Measurements from ENCODE around the gene SORCS2. TPM values are rescaled to one million over a fixed set of nuclear protein-coding genes. Genes with fewer than 3 reads are reported as not detected.

The SORCS2 gene
- total RNA-seq, 1 donor from 2014 or later: 9.6 TPM

DNA sequence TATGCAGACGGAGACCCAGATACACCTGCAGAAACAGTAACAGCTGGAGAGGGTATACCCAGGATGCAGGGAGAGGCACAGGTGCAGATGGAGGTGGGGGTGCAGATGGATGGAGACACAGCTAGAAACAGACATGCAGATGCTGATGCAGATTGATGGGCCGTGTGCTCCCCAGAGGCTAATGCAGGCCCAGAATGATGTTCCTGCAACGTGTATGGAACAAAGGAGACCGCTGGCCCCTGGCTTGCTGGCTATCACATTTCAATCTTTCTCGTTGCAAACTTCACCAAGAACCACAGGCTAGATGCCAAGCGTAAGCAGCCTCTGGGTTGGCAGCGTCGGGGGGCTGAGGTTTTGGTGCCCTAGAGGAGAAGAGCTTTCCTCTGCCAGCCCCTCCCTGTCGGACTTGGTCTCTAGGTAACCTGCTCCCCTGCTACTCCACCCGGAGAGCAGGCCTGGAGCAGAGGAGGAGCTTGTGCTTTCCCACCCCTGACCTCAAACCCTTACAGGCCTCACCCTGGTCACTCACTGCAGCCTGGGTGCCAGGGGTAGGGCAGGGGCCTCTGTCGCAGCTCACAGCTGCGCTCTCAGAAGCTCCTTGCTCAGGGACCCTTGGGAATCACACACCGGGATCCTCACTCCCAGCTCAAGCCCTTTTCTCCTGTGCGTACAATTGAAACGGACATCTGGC, 311.4 kb downstream of the SORCS2 start:
- DNase-seq (ENCODE audit: low spot score): no peak

DNA sequence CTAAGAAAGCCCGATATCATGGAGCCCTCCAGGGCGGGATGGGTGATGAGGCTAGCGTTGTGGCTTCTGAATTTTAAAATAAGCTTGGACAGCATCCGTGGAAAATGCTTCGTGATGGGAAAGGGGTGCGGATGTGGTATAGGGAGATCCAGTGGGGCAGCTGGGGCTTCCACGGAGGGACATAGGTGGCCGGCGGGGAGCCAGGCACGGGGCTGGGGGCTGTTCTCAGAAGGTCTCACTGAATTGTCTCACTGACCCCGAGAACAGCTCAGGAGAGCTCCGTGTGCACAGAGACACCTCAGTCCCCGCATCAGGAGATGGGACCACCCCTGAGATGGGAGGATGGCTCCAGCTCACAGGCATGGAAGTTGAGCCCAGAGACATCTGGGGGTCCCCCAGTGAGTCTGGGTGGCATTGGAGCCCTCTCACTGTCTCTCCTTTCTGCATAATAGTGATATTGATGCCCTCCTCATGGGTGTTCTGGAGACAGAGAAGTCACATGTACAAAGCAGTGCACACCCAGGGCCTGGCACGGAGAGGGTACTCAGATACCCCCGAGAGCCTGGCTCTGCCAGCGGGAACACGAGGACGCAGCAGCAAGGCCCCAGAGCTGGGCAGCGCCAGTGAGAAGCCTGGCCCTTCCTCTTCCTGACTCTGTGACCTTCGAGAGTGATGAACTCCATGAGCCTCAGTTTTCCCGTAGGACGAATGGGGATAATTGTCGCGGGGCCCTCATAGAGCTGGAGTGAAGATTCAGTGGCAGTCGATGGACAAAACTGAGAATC, 313.0 kb downstream of the SORCS2 start:
- no peak for DNase-seq (ENCODE audit: low spot score)

DNA sequence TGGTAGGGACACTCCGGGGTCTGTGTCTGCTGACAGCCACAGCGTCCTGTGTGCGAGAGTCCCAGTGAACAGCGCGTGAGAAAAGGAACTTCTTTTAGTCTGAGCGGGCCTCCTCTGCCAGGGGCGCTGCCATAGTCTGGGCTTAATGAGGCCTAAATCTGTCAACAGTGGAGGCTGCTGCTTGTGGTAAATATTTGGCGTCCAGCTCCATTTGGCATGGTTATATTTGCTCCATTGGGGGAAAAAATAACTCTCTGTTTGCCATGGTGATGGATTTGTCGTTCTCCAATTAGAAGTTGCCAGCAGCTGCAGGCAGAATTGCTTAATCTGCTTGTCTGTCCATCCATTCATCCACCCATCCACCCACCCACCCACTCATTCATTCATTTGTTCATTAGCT, 313.8 kb downstream of the SORCS2 start:
- DNase-seq (ENCODE audit: low spot score): no peak

DNA sequence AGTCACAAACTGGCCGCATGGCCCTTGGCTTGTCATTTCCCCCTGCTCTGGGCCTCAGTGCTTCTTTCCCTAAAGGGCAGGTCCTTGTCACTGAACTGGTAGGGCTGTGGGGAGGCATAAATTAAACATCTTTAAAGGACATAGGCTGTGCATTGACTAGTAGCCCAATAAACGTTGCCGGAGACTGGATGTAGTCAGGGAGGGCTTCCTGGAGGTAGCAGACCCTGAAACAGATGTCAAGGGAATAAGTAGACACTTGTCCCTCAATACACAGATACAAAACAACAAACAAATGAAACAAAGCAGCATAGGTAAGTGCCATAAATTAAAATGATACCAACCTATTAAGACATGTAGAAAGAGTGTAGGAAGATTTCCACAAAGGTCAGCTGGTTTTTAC, 314.2 kb downstream of the SORCS2 start:
- DNase-seq (ENCODE audit: low spot score): no peak

DNA sequence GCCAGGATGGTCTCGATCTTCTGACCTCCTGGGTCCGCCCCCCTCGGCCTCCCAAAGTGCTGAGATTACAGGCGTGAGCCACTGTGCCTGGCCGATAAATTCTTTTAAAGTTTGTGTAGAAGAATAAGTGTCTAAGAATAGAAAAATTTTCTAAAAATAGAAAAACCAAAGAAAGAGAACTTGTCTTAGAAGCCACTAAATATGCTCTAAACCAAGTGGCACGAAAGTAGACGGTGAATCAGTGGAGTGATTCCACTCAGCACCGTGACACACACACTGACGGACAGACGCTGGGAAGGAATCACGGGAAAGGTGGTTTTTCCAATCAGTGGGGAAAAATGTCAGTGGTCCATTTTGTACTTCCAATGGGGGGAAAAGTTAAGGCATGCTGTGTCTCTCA, 315.0 kb downstream of the SORCS2 start:
- no peak for DNase-seq (ENCODE audit: low spot score)

DNA sequence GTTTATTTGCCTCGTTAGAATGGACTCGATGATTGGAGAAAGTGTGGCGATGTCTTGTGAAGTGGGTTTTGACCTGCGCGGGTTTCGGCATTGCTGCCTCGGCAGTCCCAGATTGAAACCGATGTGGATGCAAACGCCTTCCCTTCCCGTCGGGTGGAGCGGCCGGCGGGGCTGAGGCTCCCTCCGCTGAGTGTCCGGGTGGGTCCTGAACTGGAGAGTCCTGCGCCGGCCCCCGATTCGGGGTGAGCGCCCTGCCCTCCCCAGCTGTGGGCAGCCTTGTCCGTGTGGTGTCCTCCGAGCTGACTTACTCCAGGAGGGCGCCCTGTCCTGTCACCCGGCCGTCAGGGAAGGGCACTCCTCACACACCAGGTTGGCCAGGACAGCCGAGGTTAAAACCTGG, 317.7 kb downstream of the SORCS2 start:
- no peak for DNase-seq (ENCODE audit: low spot score)

DNA sequence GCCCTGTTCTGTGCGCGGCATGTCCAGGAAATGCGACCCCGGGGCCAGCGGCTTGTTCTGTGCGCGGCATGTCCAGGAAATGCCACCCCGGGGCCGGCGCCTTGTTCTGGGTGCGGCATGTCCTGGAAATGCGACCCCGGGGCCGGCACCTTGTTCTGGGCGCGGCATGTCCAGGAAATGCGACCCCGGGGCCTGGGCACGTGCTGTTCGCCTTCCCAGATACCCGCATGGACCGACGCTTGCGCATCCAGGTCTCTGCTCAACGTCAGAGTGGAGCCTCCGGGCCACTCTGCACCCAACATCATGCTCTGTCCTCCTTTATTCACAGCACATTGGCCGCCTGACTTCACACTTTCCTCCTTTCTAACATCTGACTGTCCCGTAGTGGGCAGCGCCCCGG, 318.2 kb downstream of the SORCS2 start:
- no peak for DNase-seq (ENCODE audit: low spot score)

DNA sequence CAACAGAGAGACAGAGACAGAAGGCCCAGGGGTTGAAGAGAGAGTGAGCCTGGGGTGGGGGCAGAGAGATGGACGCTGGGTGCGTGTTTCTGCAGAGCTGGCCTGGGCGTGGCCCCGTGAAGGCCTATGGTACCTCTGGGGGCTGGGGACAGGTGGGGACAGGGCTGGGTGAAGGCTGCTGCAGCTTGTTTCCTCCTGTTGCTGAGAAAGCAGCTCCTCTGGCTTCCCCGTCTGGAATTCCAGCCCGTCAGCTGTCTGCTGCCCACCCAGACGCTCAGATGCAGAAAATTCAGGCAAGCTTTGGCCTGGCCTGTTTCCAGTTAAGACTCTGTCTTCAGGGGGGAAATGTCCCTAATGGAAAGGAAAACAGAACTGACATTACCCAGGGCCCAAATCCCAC, 319.2 kb downstream of the SORCS2 start:
- peak; percentile 65 for DNase-seq (ENCODE audit: low spot score)

DNA sequence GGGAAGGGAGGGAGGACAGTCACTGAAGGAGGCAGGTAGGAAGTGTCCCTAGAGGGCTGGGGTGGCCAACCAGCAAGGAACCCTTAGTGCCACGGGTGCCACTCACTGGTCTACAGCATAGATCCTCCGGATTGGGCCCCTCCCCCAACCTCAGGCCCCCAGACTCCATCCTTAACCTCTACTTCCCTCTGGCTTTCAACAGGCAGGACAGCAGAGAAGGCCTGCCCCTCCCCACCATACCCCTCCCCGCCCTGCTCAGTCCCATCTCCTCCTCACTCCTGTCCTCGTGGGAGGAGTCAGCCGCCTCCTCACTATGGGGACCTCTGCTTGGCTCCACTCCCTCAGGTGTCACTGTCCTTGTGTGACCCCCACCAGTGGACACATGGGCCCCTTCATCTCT, 320.1 kb downstream of the SORCS2 start:
- no peak for DNase-seq (ENCODE audit: low spot score)

DNA sequence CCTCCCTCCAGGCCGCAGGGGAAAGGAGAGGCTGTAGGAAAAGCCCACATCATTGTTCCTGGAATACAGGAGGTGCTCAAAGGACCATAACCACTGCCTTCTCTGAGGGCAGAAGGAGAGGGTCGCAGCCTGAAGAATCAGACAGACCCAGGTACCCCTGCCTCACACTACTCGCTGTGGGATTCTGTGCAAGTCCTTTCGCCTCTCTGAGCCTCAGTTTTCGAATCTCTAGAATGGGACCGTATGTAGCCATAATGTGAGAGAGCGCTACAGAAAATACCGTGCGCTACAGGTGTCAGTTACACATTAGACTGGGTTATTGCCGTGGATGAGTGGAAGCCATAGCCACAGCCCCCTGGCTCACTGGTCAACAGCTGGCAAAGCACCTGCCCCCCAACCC, 320.6 kb downstream of the SORCS2 start:
- no peak for DNase-seq (ENCODE audit: low spot score)

DNA sequence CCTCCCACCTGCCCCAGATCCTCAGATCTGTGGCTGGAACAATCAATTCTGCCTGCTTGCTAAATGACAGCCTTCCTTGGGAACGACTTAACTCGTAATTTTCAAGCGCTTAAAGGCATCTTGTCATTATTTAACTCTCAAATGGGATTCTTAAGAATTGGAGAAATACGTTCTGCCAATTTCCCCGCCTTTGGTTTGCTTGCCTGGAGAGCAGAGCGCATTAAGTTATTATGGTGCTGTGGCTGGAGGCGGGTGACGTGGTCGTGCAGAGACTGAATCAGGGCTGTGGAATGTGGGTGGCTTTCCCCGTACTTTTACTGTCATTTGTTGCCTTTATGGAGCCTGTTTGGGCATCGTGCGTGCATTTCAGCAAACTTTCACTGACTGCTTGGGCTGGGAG, 321.3 kb downstream of the SORCS2 start:
- peak; percentile 84 for DNase-seq (ENCODE audit: low spot score)

DNA sequence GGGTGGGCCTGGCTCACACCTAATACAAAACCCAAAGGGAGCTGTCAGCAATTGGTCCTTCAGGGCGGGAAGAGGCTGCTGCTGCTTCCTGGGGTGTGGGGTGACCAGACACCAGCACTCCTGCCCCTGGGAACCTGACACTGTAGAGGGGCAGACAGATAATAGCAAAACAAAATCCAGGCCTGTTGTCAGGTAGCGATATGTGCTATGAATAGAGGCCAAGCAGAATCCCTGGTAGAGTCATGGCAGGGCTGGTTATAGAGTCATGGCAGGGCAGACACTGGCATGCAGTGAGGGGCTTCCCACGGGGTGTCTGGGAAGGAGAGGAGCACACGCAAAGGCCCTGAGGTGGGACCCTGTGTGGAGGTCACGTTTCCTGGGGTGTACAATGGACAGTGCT, 321.9 kb downstream of the SORCS2 start:
- DNase-seq (ENCODE audit: low spot score): no peak

DNA sequence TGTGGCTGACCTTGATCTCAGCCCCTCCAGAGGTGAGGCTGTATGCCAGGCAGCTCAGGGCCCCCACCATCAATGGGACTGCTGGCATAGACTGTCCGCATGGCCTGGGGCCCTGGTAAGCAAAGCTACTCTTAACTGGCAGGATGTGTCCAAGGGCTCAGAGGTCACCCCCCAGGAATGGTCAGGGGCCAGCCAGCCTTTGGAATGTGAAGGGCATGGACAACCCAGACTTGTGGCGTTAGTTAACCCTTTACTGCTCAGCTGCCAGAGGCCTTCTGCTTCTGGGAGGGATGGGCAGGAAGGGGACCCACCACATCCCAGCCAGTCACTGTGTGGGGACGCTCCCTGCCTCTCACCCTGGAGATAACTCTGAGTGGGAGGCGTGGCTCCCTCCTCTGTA, 322.5 kb downstream of the SORCS2 start:
- no peak for DNase-seq (ENCODE audit: low spot score)

DNA sequence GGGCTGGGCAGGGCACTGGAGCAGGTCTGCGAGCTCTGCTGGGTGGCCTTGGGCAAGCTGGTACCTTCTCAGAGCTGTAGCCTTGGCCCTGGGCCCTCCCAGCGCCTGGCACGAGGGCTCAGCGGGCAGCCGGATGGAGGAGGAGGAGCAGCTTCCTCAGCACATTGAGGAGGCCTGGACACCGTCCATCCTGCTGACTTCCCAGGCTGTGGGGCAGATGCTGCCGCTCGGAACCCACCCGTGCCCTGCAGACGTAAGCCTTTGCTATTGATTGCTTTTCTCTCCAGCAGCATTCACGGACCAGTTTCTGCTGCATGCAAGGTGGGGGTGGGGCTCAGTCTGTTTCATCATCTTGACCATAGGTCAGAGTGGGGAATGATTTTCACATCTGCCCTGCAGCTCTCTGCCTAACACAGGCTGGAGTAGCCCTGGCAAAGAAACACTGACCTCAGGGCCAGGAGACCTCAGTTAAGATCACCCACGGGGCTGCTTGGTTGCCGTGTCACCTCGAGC, 323.1 kb downstream of the SORCS2 start:
- no peak for DNase-seq (ENCODE audit: low spot score)

DNA sequence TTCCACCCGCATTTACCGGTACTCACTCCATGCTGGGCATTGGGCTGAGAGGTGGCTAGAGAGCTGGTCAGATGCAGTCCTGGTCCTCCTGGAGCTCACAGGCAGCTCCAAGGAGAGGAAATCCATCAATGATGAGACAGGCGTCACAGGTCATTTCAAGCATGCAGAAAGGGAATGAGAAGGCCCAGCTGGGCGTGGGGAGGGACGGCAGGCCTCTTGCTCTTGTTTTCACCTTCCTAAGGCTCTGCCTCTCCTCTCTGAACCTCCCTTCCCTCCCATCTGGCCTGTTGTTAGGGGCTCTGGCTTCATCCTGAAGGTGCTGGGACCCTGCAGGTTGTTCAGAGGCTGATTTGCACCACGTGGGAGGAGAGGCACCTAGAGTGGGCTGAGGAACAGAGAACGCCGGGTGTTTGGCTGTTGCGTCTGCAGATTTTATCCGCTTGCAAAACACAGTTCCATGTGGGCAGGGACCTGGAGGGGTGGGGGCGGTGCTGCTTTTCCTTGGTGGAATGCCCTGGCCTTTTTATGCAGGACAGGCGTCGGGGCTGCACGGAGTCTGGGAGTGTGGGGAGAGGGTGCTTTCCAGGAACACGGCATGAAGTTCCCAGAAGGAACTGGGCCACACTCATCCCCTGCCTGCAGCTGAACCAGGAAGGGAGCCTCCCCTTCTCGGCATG, 323.9 kb downstream of the SORCS2 start:
- DNase-seq (ENCODE audit: low spot score): peak; percentile 63

DNA sequence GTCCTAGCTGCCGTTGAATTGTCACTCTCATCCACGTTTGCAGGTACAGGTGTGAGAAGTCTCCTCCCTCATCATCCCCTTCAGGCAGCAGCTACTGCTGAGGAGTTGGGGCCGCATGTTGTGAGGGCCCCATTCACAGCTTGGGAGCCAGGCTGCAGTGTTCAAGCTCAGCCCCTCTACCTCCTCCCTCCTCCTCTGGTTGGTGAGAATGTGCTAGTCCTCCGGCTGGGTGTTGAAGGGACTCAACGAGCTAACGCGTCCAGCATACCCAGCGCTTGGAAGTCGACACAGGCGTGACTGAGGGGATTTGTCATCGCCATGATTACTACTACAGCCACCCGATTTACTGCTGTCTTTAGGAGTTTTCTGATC, 324.4 kb downstream of the SORCS2 start:
- DNase-seq (ENCODE audit: low spot score): no peak

DNA sequence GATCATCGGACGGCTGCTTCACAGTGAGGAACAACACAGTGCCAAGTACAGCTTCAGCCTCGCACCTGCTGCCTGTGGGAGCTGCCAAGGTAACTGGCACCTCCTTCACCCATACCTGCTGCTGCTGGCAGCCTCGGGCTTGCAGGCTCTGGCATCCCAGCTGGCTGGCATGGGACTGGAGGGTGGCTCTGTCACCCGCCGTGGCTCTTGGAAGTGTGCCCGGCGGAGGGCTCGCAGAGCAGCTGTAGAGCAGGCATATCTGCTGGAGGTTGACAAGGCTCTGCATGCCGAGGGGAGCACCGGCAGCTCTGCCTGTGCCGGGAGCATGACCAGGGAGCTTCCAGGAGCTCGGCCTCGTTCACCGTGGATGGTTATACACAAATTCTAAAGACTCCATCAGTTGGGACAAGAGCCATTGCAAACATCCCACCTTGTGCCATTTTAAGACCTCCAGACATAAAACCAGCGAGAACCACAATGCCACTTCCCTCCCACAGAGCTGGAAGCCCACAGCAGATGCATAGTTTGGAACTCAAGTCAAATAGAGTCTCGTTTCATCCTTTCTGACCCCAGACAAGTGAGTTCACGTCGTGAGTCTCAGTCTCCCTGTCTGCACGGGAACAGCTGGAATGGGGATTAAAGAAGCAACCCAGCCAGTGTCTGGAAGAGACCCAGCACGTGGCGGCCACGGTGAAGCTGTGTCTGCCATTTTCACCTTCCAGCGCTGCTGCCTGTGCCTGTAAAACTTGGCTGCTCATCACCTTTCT, 326.7 kb downstream of the SORCS2 start:
- DNase-seq (ENCODE audit: low spot score): no peak

DNA sequence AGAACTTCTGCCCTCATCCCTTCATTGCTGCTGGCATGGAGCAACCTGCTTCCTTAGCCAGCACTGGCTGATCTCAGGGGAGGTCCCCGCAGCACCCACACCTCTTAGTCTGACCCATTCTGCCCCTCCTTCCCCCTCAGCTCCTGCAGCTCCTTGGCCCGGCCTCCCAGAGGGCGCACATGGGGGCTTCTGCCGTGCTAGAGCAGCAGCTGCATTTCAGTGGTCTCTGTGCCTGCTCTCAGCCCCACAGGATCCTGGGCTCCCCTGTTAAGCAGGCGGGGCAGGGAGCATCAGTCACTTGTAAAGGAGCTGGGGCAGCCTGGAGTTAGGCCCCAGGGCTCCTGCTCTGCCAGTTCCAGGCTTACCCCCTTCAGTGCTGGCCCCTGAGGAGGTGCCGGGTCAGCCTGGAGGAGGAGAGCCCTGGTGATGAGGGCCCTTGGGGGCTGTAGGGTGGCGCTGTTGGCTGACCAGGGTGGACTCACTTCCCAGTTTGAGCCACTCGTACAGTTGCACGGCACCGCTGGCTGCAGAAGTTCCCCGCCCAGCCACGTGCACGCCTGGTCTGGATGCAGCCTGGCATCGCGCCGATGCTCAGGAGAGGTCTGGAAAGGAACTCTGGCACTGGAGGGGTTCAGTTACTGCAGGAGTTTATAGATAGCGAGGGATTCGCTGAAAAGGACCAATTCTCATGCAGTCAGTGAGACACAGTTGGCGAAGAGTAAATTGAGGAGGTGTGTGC, 327.5 kb downstream of the SORCS2 start:
- DNase-seq (ENCODE audit: low spot score): peak; percentile 33

DNA sequence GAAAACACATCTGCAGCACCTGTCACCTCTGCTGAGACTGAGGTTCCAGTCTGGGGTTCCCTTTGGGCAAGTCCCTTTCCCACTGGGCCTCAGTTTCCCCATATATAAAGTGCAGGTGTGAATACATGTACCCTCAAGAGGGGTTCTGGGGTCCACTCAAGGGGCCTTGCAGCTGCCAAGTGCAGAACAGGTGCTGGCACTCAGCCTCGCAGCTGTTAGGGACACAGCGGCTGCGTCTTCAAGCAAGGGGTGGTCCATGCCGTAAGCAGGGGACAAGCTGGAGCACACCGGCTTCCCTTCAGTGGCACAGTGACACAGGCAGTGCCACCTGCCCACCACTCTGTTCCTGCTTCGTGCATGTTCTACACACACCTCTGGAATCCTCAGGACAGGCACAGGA, 329.3 kb downstream of the SORCS2 start:
- DNase-seq (ENCODE audit: low spot score): no peak

DNA sequence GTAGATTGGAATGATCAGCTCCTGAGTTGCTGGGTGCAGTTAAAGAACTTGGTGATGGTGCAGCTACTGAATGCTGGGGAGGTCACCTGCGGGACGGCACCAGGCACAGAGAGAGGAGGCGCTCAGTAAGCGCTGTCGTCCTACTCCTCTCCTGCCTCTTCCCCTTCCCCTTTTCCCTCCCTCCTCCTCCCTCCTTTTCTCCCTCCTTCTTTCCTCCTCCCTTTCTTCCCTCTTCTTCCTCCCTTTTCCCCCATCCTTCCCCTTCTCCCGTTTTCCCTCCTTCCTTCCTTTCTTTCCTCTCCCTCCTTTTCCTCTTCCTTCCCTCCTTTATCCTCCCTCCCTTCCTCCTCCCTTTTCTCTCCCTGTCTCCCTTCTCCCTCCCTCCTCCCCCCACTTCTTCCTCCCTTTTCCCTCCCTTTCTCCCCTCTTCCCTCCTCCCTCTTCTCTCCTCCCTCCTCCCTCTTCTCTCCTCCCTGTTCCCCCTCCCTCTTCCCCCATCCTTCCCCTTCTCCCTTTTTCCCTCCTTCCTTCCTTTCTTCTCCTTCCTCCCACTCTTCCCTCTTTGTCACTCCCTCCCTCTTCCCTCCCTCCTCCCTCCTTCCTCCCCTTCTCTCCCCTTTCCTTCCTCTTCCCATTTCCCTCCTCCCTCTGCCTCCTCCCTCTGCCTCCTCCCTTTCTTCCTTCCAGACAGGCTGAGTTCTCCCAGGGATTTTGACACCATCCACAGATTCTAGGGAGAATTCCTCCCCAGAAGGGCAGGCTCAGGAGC, 330.3 kb downstream of the SORCS2 start:
- DNase-seq (ENCODE audit: low spot score): no peak

Measured in umbilical cord (tissue), 2 donors.